Kidney (tissue), 14 donors: ENCODE data around the gene ZMYM4. TPM values are rescaled to one million over a fixed set of nuclear protein-coding genes. Genes with fewer than 3 reads are reported as not detected.

Source experiments
- DNase-seq, 5 donors: peaks; one replicate each; pipeline ENCODE4 v3.0.0-alpha.2; 2013 to 2020
- FAIRE-seq: peaks from 2 replicates; lab custom pipeline; 2012; peaks lifted over from hg19 to GRCh38; lab: Jason Lieb, UNC
- H3K27ac ChIP-seq, 2 donors: one replicate each; pipeline ENCODE4 v1.7.0; 2013; ENCODE audit warnings: low read depth in 2 of 2, low read length in 2 of 2, inconsistent platforms in 1 of 2
- H3K27me3 ChIP-seq: one replicate; pipeline ENCODE4 v1.7.1; 2013; ENCODE audit warnings: low read length, inconsistent platforms; ENCODE audit not compliant: control insufficient read depth, insufficient read depth
- H3K36me3 ChIP-seq, 3 donors: one replicate each; pipeline versions ENCODE4 v1.7.0 to v1.7.1; 2013; ENCODE audit warnings: low read length in 3 of 3, control low read depth in 1 of 3, inconsistent platforms in 1 of 3; ENCODE audit not compliant: insufficient read depth in 3 of 3, control insufficient read depth in 2 of 3
- H3K4me1 ChIP-seq, 3 donors: one replicate each; pipeline versions ENCODE4 v1.7.0 to v1.7.1; 2013; ENCODE audit warnings: low read length in 3 of 3, inconsistent platforms in 1 of 3, low read depth in 1 of 3; ENCODE audit not compliant: control insufficient read depth in 2 of 3, insufficient read depth in 2 of 3
- H3K4me3 ChIP-seq, 3 donors: one replicate each; pipeline versions ENCODE4 v1.7.0 to v1.8.1; 2013; ENCODE audit warnings: low read length in 3 of 3, control low read depth in 1 of 3, inconsistent platforms in 1 of 3
- H3K9ac ChIP-seq, 3 donors: one replicate each; pipeline versions ENCODE4 v1.7.0 to v1.7.1; 2013; ENCODE audit warnings: low read length in 3 of 3, control low read depth in 1 of 3, inconsistent platforms in 1 of 3
- H3K9me3 ChIP-seq, 3 donors: one replicate each; pipeline versions ENCODE4 v1.7.0 to v1.7.1; 2013; ENCODE audit warnings: low read length in 3 of 3, control low read depth in 1 of 3, inconsistent platforms in 1 of 3; ENCODE audit not compliant: control insufficient read depth in 2 of 3, insufficient read depth in 1 of 3
- intact Hi-C: fragments of 100-400 bp; cut with DNase I; formaldehyde crosslinking; loops from one replicate; pipeline ENCODE4 v1.11.1; 2022
- polyA plus RNA-seq: library from polyadenylated mRNA; stranded (reverse); fragments of 350-450 nt; fragmentation: Illumina TruSeq; extraction: RNeasy Lipid Tissue Mini Kit (QIAGEN cat#74804); gene quantifications from one replicate; pipeline ENCODE4 v1.2.3, GENCODE V29; 2014; ENCODE audit warnings: low read depth, low replicate concordance; ENCODE audit not compliant: insufficient read depth
- total RNA-seq: library from RNA; stranded (reverse); fragmentation: NEBNext Ultra II Directional; extraction: Animal tissue kit (Norgen Biotek cat#: 25700); gene quantifications from one replicate; pipeline ENCODE4 v1.2.1, GENCODE V29; 2021
- TF ChIP-seq, protein P1 (sequence below): IDR thresholded peaks from 3 replicates; pipeline ENCODE4 v1.5.1; 2012; ENCODE audit warnings: mild to moderate bottlenecking, moderate library complexity, borderline replicate concordance; ENCODE audit not compliant: insufficient read depth; ENCODE audit errors: extremely low read depth
- donor health status: control.
- donor health status: control.
- donor health status: control.
- donor health status: control.
- donor health status: control.
- donor health status: DM: yes; HTN: yes; CAD: no.
- donor health status: Normal renal cell carcinoma (clear cell type).

Gene ZMYM4
- total and polyA plus RNA-seq, 2 donors from 2014 or later, result 11.2 to 64.4 TPM

DNA sequence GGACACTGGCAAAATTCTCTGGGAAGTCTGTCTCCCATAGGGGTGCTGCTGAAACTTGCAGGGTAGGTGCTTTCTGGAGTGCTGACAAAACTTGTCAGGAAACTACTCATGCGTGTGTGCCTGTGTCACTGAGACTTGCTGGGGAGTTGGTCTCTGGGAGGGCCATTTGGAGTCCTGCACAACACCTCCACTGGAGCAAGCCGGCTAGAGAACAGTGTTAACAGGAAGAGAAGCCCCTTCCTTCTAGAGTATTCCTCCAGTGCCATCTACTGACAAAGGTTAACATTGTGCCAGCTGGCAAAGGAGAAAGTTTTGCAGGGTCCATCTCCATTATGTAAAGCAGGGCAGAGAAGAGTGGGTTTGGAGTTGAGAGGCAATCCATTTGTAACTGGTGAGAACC is 30.0 kb downstream of the ZMYM4 start:
- no peaks in the 10 kb centered on the region for H3K27me3 ChIP-seq
- H3K4me3 ChIP-seq, result no peak overlapping the region
- FAIRE-seq, result no peak
- peaks cover 0 to 2% (median 0%) of the 10 kb centered on the region in 3 donors for H3K36me3 ChIP-seq
- H3K27ac ChIP-seq, result no peak overlapping the region
- peaks cover 0 to 6% (median 5%) of the 10 kb centered on the region in 3 donors for H3K4me1 ChIP-seq
- peak; percentile 52 to 82 (median 73) for DNase-seq
- H3K9ac ChIP-seq, result no peak overlapping the region
- TF ChIP-seq, protein P1, sequence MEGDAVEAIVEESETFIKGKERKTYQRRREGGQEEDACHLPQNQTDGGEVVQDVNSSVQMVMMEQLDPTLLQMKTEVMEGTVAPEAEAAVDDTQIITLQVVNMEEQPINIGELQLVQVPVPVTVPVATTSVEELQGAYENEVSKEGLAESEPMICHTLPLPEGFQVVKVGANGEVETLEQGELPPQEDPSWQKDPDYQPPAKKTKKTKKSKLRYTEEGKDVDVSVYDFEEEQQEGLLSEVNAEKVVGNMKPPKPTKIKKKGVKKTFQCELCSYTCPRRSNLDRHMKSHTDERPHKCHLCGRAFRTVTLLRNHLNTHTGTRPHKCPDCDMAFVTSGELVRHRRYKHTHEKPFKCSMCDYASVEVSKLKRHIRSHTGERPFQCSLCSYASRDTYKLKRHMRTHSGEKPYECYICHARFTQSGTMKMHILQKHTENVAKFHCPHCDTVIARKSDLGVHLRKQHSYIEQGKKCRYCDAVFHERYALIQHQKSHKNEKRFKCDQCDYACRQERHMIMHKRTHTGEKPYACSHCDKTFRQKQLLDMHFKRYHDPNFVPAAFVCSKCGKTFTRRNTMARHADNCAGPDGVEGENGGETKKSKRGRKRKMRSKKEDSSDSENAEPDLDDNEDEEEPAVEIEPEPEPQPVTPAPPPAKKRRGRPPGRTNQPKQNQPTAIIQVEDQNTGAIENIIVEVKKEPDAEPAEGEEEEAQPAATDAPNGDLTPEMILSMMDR, result peak; percentile 59
- intact Hi-C loops, result no loop called here
- H3K9me3 ChIP-seq, result no peaks in the 10 kb centered on the region

DNA sequence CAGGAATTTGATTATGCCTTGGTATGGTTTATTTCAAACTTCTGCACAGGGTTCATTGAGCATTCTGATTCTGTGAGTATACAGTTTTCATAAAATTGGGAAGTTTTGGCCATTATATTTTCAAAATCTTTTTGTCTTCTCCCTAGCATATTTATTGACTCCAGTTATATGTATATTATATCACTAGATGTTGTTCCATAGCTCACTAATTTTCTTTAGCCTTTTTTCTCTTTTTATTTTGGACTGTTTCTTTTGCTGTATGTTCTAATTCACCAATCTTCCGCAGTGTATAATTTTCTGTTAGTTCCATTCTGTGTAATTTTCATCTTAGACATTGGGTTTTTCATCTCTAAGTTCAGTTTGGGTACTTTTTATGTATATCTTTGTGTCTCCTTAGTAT is 31.9 kb downstream of the ZMYM4 start:
- no peaks in the 10 kb centered on the region for H3K27me3 ChIP-seq
- no peaks in the 10 kb centered on the region for H3K9me3 ChIP-seq
- no peak overlapping the region for H3K27ac ChIP-seq
- no peak for DNase-seq
- TF ChIP-seq, protein P1, result no peak
- peaks cover 0 to 6% (median 5%) of the 10 kb centered on the region in 3 donors for H3K4me1 ChIP-seq
- peaks cover 0 to 2% (median 0%) of the 10 kb centered on the region in 3 donors for H3K36me3 ChIP-seq
- no peak overlapping the region for H3K9ac ChIP-seq
- intact Hi-C loops, result no loop called here
- no peak for FAIRE-seq
- H3K4me3 ChIP-seq, result no peak overlapping the region

- intact Hi-C loops, result no loop called here
- TF ChIP-seq, protein P1, result no peak
- Histone ChIP-seq H3K4me3 (no peak overlapping the region), H3K9ac (no peak overlapping the region), H3K27ac (no peak overlapping the region), H3K27me3 (no peaks in the 10 kb centered on the region), H3K4me1 (peaks cover 0 to 6% (median 5%) of the 10 kb centered on the region in 3 donors), H3K9me3 (no peaks in the 10 kb centered on the region), H3K36me3 (no peaks in the 10 kb centered on the region)
- DNase-seq, result no peak
- FAIRE-seq, result no peak
These were observed 33.3 kb downstream of the ZMYM4 start for GRCh38 chr1:35301674-35302392.
